ENCODE data around the gene ATP8A1.

- TF ChIP-seq, protein P1, sequence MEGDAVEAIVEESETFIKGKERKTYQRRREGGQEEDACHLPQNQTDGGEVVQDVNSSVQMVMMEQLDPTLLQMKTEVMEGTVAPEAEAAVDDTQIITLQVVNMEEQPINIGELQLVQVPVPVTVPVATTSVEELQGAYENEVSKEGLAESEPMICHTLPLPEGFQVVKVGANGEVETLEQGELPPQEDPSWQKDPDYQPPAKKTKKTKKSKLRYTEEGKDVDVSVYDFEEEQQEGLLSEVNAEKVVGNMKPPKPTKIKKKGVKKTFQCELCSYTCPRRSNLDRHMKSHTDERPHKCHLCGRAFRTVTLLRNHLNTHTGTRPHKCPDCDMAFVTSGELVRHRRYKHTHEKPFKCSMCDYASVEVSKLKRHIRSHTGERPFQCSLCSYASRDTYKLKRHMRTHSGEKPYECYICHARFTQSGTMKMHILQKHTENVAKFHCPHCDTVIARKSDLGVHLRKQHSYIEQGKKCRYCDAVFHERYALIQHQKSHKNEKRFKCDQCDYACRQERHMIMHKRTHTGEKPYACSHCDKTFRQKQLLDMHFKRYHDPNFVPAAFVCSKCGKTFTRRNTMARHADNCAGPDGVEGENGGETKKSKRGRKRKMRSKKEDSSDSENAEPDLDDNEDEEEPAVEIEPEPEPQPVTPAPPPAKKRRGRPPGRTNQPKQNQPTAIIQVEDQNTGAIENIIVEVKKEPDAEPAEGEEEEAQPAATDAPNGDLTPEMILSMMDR (IDR thresholded peaks at IDR 0.05): no peak
- no peak for TF ChIP-seq POLR2A (IDR thresholded peaks at IDR 0.05)
Measured at GRCh38 chr4:42549896-42550295, 107.0 kb downstream of the ATP8A1 start.
